ENCODE data around the gene BTBD2. TPM values are rescaled to one million over a fixed set of nuclear protein-coding genes. Genes with fewer than 3 reads are reported as not detected.

Gene BTBD2
- total RNA-seq, 2 experiments from 2014 or later = 61.3 to 66.3 TPM

DNA sequence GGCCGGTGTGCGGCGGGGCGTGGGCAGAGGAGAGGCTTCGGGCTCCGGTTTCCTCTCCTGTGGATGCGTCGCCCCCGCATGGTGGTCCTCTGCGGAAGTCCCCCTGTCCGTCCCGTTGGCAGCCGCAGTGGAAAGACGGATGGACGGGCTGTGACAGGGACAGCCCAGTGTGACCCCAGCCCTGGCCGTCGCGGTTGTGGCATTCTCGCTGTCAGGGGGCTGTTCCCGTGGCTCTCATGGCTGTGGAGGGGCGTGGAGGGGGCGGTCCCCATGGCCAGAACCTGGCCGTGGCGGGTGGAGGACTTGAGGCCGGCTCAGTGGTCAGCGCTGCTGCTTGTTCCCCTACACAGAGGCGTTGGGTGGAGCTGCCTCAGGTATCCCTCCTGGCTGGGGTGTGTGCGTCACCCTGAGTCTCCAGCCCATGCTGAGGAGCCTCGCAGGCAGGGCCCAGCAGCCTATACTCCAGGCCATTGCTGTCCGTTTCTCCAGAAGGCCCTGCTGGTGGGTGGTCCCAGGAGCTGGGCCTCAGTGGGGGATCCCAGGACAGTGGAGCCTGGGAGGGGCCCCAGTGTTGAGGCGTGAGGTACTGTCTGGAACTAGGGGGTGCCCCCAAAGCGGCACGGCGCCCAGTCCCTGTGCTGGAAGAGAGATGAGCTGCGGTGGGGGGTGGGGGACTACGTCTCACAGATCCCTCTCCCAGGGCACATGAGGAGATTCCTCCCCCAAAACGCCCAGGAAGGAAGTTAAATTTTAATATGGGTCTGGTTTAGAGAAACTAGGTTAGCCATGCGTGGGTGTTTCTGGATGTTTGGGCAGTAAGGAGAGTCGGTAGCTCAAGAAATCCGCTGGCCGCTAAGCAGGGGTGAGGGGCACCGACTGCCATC lies 54.3 kb downstream of the BTBD2 start:
- POLR2A ChIA-PET = no interaction called here

DNA sequence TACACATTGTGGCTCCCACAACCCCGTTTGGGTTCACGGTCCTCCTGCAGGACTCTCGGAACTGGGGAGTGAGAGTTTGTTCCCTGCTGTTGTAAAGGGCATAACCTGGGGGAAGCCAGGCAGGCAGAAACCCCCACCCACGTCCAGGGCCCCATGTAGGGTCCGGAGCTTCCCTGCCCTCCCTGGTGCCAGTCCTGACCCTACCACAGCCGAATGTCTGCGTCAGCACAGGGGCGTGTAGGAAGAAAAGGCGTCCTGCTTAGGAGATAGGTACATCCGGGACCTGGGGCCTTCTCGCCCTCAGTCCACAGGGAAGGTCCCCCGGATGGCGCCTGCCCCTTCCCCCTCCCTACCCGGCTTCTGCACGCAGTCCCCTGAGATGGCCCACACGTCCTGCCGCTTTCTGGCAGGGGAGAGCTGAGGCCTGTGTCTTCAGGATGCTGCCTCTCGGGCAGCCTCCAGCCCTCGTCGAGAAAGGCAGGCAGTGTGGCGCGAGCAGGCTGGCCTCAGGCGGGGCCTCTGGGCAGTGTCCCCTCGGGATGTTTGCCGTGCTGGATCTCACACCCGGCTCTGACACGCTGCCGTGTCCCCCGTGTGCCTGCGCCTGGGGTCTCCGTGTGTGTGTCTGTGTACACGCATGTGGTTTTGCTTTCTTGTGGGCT lies 55.5 kb downstream of the BTBD2 start:
- ChIA-PET POLR2A (no interaction called here), CTCF (no interaction called here)
- H3K27me3 Mint-ChIP-seq = no peaks in the 10 kb centered on the region
- no peaks in the 10 kb centered on the region for H3K9me3 Mint-ChIP-seq
- H3K4me1 Mint-ChIP-seq = peaks cover 2% of the 10 kb centered on the region
- H3K4me3 Mint-ChIP-seq = no peak overlapping the region
- no peak for DNase-seq
- H3K36me3 Mint-ChIP-seq (ENCODE audit: low read depth) = peaks cover 4% of the 10 kb centered on the region
- H3K27ac Mint-ChIP-seq = no peak overlapping the region

More for the DNA sequence above, 54.3 kb downstream of the BTBD2 start:
- no peak for DNase-seq
- Mint-ChIP-seq H3K4me3 (no peak overlapping the region), H3K36me3 (ENCODE audit: low read depth) (peaks cover 4% of the 10 kb centered on the region), H3K27me3 (no peaks in the 10 kb centered on the region), H3K27ac (no peak overlapping the region), H3K4me1 (peaks cover 6% of the 10 kb centered on the region), H3K9me3 (no peaks in the 10 kb centered on the region)
- CTCF ChIA-PET = interaction anchor here (0.7 kb wide), 1 partner anchor 19 kb away, joined by 3 read pairs; no protein-coding TSS in a partner anchor

DNA sequence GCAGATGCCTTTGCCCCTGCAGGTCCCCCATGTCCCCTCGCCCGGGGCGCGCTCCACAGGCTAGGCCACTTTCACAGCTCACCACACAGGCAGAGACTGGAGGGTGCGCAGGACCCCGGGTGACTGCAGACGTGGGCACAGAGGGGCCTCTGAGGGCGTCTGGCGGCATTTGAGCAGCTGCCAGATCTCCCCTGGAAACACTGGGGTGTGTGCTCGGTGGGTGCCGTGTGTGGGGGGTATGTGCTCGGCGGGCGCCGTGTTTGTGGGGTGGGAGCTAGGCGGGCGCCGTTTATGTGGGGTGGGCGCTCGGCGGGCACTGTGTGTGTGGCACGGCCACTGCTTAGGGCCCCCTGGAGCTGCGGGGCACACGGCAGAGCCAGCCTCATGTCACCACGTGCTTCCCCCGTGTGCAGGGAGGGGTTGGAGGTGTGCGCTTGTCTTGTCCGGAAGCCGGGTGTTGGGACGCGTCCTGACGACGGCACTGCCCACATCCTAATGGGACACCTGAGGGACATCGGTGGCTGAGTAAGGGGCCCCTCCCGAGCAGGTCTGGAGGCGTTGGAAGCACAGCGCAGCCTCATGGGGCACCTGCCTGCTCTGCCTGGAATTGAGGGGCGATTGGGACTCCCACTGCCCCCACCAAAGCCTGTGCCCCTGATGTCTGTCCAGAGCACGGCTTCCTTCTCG lies 57.8 kb downstream of the BTBD2 start:
- ChIA-PET POLR2A (no interaction called here), CTCF (interaction anchor here (0.7 kb wide), 1 partner anchor 26 kb away, joined by 3 read pairs; no protein-coding TSS in a partner anchor)
- Mint-ChIP-seq H3K4me1 (peaks cover 2% of the 10 kb centered on the region), H3K27ac (no peak overlapping the region), H3K36me3 (ENCODE audit: low read depth) (peaks cover 2% of the 10 kb centered on the region), H3K27me3 (no peaks in the 10 kb centered on the region), H3K4me3 (no peak overlapping the region), H3K9me3 (no peaks in the 10 kb centered on the region)
- DNase-seq = no peak

DNA sequence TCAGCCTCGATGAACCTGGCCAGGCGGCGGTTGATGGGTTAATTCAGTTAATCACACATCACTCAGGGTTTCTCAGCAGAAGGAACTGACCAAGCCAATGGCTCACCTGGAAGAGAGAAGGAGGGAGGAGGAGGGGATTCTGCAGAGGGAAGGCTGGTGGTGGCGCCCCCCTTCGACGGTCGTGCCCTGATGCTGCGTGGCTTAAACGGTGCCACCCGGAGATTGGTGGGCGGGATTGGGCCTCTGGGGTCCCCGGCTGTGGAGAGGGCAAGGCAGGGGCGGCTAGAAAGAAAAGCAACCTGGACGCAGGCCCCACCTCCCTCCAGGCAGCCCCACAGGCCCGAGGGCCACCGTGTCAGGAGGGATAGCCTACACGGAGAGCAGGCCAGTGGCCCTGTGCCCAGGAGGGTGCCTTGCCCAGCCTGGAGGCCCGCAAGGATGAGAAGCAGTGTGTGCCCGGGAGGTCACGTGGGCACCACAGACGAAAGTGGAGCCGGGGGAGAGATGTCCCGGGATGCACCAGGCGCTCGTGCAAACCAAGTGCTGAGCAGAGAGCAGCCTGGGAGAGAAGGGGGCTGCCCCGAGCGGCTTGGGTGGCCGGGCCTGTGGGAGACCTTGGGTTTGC lies 58.5 kb downstream of the BTBD2 start:
- peaks cover 6% of the 10 kb centered on the region for H3K36me3 Mint-ChIP-seq (ENCODE audit: low read depth)
- H3K27ac Mint-ChIP-seq = no peak overlapping the region
- ChIA-PET CTCF (interaction anchor here (0.7 kb wide), 1 partner anchor 27 kb away, joined by 3 read pairs; no protein-coding TSS in a partner anchor), POLR2A (no interaction called here)
- H3K4me3 Mint-ChIP-seq = no peak overlapping the region
- no peaks in the 10 kb centered on the region for H3K9me3 Mint-ChIP-seq
- no peak for DNase-seq
- no peaks in the 10 kb centered on the region for H3K27me3 Mint-ChIP-seq
- H3K4me1 Mint-ChIP-seq = peaks cover 2% of the 10 kb centered on the region

DNA sequence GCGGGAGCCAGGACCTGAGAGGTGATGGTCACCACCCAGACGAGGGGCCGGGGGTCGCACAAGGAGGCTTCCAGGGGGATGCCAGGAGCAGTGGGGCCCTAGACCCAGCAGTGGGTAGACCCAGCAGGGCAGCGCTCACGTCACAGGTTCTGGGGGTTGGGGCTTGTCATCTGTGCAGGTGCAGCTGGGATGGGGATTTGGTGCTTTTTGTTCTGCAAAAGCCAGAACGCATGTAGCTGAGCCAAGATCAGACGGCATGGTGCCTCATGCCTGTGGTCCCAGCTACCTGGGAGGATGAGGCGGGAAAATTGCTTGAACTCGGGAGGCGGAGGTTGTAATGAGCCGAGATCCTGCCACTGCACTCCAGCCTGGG lies 59.4 kb downstream of the BTBD2 start:
- no peak for DNase-seq
- Mint-ChIP-seq H3K27ac (no peak overlapping the region), H3K4me1 (peaks cover 2% of the 10 kb centered on the region), H3K27me3 (no peaks in the 10 kb centered on the region), H3K36me3 (ENCODE audit: low read depth) (peaks cover 3% of the 10 kb centered on the region), H3K4me3 (no peak overlapping the region), H3K9me3 (no peaks in the 10 kb centered on the region)
- ChIA-PET POLR2A (no interaction called here), CTCF (no interaction called here)

DNA sequence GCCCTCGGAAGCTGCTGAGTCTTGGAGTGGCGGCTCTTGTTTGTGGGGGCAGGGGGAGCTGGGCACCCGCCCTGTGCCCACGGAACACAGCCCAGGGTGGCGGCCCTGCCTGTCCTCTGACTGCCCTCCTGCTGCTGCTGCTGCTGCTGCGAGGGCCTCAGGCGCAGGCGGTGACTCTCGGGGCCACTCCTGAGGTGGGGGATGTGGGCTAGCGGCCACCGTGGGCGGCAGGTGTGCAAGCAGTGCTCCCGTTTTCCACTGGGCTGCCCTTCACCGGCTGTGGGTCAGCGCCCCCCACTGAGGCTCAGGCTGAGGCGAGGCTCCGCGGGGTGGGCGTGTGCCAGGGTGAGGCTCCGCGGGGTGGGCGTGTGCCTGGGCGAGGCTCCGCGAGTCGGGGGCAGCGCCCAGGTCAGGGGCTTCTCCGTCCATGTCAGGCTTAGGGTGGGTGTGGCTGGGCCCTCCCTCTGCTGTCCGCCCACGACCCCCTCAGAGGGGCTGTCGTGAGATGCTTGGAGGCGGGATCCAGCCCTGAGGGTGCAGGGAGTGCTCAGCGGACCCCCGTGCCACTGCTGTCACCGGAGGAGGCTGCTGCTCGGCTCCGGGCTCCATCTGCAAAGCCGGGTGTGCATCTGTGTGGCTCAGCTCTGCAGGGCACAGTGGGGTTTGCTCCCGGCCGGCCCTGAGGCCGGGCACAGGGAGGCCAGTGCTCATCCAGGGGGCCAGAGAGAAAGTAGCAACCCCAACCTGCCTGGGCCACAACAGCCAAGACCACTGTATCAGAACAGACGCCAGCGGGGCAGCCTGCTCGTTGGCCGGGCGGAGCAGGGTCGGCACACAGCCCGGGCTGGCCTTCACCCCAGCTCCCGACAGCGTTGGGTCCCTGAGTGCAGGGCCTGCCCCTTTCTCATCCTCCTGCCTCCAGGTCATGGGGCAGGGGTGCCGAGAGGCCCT lies 60.1 kb downstream of the BTBD2 start:
- peaks cover 3% of the 10 kb centered on the region for H3K36me3 Mint-ChIP-seq (ENCODE audit: low read depth)
- CTCF ChIA-PET = no interaction called here
- H3K4me3 Mint-ChIP-seq = no peak overlapping the region
- no peaks in the 10 kb centered on the region for H3K27me3 Mint-ChIP-seq
- H3K27ac Mint-ChIP-seq = no peak overlapping the region
- POLR2A ChIA-PET = no interaction called here
- no peak for DNase-seq
- H3K9me3 Mint-ChIP-seq = no peaks in the 10 kb centered on the region
- peaks cover under 1% of the 10 kb centered on the region for H3K4me1 Mint-ChIP-seq

DNA sequence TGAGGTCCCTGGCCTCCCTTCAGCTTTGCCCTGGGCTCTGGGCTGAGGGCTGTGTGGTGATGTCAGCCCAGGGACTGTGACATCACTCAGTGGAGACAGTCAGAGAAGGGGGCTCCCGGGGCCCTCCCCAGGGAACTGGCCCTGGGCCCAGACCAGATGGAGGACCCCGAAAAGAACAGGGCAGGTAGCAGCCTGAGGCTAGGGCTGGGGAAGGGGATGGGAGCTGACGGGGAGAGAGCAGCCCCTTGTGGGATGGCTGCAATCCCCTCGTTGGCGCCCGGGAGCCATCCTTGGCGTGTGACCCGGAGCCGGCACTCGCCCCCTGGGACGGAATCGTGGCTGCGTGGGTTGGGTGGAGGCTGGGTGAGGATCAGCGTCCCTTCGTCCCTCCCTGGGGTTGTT lies 61.0 kb downstream of the BTBD2 start:
- Mint-ChIP-seq H3K9me3 (no peaks in the 10 kb centered on the region), H3K36me3 (ENCODE audit: low read depth) (peaks cover 4% of the 10 kb centered on the region), H3K27ac (no peak overlapping the region), H3K4me3 (no peak overlapping the region), H3K4me1 (no peaks in the 10 kb centered on the region), H3K27me3 (no peaks in the 10 kb centered on the region)
- no peak for DNase-seq
- CTCF ChIA-PET = no interaction called here
- POLR2A ChIA-PET = no interaction called here

DNA sequence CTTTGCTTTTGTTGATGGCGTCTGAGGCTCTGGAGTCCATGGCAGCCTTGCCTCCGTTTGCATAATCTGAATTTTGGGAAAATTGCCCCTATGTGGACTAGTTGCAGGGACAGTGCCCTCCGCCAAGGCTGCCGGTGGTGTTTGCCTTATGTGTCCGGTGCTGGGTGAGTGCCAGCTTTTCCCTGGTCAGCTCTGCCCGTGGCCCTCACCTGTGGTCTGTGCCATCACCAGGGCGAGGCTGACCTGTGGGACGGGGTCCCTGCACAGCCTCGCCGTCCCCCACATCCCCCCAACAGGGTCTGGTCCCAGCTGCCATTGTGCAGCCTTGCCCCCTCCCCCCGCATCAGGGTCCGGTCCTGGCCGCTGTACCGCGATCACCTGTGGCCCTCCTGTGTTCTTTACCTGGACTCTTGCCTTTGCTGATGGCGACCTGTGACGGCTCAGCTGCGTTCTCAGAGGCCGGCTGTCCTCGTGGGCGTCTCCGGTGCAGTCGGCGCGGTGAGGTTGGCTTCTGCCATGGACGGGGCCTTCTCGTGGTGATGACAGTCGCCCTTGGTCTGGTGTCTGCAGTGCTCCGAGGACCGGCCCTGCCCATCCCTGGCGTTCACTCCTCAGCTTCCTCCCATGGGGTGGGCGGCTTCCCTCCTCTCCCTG lies 61.9 kb downstream of the BTBD2 start:
- Mint-ChIP-seq H3K4me1 (peaks cover 3% of the 10 kb centered on the region), H3K4me3 (no peak overlapping the region), H3K27ac (no peak overlapping the region), H3K36me3 (ENCODE audit: low read depth) (peaks cover 8% of the 10 kb centered on the region), H3K9me3 (no peaks in the 10 kb centered on the region), H3K27me3 (no peaks in the 10 kb centered on the region)
- POLR2A ChIA-PET = no interaction called here
- CTCF ChIA-PET = interaction anchor here (1.1 kb wide), 1 partner anchor 59 kb away, joined by 3 read pairs; no protein-coding TSS in a partner anchor
- no peak for DNase-seq

DNA sequence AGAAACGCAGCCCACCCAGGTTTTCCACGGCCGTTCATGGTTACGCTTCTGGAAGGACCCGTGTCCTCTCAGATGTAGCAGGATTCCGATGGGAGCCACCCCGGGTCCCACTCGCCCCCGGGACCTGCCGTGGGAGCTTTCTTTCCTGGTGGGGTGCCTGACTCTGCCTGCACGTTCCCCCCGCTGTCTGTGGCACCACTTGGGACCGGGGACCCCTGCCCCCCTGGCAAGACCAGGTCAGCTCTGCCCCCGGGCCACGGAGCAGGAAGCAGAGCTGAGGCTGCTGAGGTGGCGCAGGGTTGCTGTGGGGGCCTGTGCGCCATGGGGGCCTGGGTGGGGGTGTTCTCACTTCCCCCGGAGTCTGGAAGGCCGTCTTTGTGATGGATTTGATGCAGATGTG lies 62.5 kb downstream of the BTBD2 start:
- POLR2A ChIA-PET = no interaction called here
- Mint-ChIP-seq H3K4me3 (no peak overlapping the region), H3K36me3 (ENCODE audit: low read depth) (peaks cover 8% of the 10 kb centered on the region), H3K27ac (no peak overlapping the region), H3K4me1 (peaks cover 5% of the 10 kb centered on the region), H3K9me3 (no peaks in the 10 kb centered on the region), H3K27me3 (no peaks in the 10 kb centered on the region)
- no peak for DNase-seq
- CTCF ChIA-PET = interaction anchor here (1.1 to 1.2 kb wide), 2 partner anchors 60 to 170 kb away, joined by 3 read pairs; no protein-coding TSS in a partner anchor

DNA sequence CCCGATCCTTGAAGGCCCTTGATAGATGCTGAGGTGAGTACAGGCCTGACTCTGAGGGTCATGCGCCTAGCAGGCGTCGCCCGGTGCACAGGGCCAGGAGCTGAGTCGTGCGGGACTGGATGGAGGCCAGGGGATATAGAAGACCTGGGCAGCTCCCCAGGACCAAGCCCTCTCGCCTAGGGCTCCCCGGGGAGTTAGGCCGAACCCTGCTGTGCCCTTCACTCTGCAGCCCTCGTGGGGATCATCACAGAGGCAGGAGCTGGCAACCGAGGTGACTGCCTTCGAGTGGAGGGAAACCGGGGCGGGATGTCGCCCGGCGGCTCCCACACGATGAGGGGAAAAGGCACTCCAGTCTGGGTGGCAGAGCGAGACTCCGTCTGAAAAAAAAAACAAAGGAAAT lies 62.9 kb downstream of the BTBD2 start:
- DNase-seq = no peak
- CTCF ChIA-PET = interaction anchor here (1.2 kb wide), 1 partner anchor 171 kb away, joined by 3 read pairs; no protein-coding TSS in a partner anchor
- no peak overlapping the region for H3K27ac Mint-ChIP-seq
- H3K27me3 Mint-ChIP-seq = no peaks in the 10 kb centered on the region
- POLR2A ChIA-PET = no interaction called here
- no peaks in the 10 kb centered on the region for H3K9me3 Mint-ChIP-seq
- H3K4me3 Mint-ChIP-seq = no peak overlapping the region
- H3K36me3 Mint-ChIP-seq (ENCODE audit: low read depth) = peaks cover 8% of the 10 kb centered on the region
- peaks cover 5% of the 10 kb centered on the region for H3K4me1 Mint-ChIP-seq

DNA sequence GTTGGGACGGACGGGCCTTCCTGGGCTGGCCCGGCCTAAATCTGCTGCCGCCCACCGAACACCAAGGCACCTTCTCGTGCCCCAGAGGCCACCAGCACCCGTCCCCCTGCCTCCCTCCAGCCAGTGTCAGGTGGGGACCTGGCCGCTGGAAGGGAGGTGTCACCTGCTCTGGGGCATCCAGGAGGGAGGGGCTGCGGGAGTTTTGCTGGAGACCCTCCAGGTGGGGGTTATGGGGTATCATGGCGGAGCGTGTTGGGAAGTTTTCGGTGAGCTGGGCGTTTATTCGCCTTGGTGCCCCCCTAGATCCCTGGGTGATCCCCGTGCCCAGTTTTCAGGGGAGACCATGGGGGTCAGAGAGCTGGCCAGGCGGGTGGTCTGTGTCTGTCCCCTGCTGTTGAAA lies 64.9 kb downstream of the BTBD2 start:
- no peaks in the 10 kb centered on the region for H3K27me3 Mint-ChIP-seq
- H3K36me3 Mint-ChIP-seq (ENCODE audit: low read depth) = peaks cover 12% of the 10 kb centered on the region
- H3K9me3 Mint-ChIP-seq = no peaks in the 10 kb centered on the region
- CTCF ChIA-PET = interaction anchor here (1.3 to 1.5 kb wide), 2 partner anchors 13 to 27 kb away, joined by 4 read pairs; no protein-coding TSS in a partner anchor
- H3K27ac Mint-ChIP-seq = no peak overlapping the region
- no peak for DNase-seq
- POLR2A ChIA-PET = no interaction called here
- H3K4me1 Mint-ChIP-seq = peaks cover 8% of the 10 kb centered on the region
- H3K4me3 Mint-ChIP-seq = no peak overlapping the region
